HCT116 (cell line): ENCODE measurements around the gene DDX41. TPM values are rescaled to one million over a fixed set of nuclear protein-coding genes. Genes with fewer than 3 reads are reported as not detected.

ENCODE experiments used
- ATAC-seq: fragments of 200-7000 bp; cut with Tn5 transposase; 2 replicates; pipeline ENCODE4 v1.9.1; 2020; ENCODE audit warnings: mild to moderate bottlenecking, moderate library complexity
- BruUV-seq: library from RNA; stranded (reverse); fragments of 400-500 nt; replicated peaks from 2 replicates; lab custom pipeline; 2021; lab: Mats Ljungman, UMichigan
- CTCF ChIA-PET: fragments of 300-600 bp; sonication (Branson Sonifier 250); formaldehyde crosslinking; loops from one replicate; lab custom pipeline; 2021; ENCODE audit warnings: antibody characterized with exemption; lab: Charles Lee
- POLR2A ChIA-PET: fragments of 300-600, 350-600 bp; sonication (Branson Sonifier 250); formaldehyde crosslinking; loops from one replicate; lab custom pipeline; 2021; ENCODE audit warnings: antibody characterized with exemption; lab: Charles Lee
- RAD21 ChIA-PET, 2 experiments: fragments of 300-600 bp; sonication (Branson Sonifier 250); formaldehyde crosslinking; loops; one replicate each; lab custom pipeline; 2023; ENCODE audit warnings: low total read pairs in 2 of 2; ENCODE audit not compliant: uncharacterized antibody in 2 of 2, unreplicated experiment in 2 of 2, low non-redundant PET in 1 of 2; lab: Charles Lee
- DNase-seq: peaks from one replicate; pipeline ENCODE4 v3.0.0-alpha.2; 2010; ENCODE audit warnings: low read depth, low spot score
- H2AFZ ChIP-seq: fragments of 200-600 bp; shearing (Covaris generic), sonication (generic); 2 replicates; pipeline ENCODE4 v1.6.1; 2017; ENCODE audit warnings: low read depth, mixed run types, mixed read lengths, antibody characterized with exemption, low read length; ENCODE audit not compliant: poor library complexity, severe bottlenecking
- H3K27ac ChIP-seq: 2 replicates; pipeline ENCODE4 v1.5.1; 2012; ENCODE audit warnings: low read depth, low read length
- H3K27me3 ChIP-seq: fragments of 200-600 bp; sonication (generic); 2 replicates; pipeline ENCODE4 v1.6.1; 2016; ENCODE audit warnings: mixed run types, low read length, mixed read lengths; ENCODE audit not compliant: insufficient read depth
- H3K36me3 ChIP-seq, 2 experiments: fragments of 200-500 bp in 1 of 2; fragments of 200-600 bp in 1 of 2; sonication (Bioruptor generic) in 1 of 2; sonication (generic) in 1 of 2; 2 replicates each; pipeline versions ENCODE4 v1.5.1 to v1.6.1; 2014 to 2016; ENCODE audit warnings: low read length in 2 of 2, inconsistent platforms in 1 of 2, mixed read lengths in 1 of 2, mixed run types in 1 of 2; ENCODE audit not compliant: insufficient read depth in 2 of 2, control insufficient read depth in 1 of 2
- H3K4me1 ChIP-seq, 2 experiments: fragments of 200-600 bp in 1 of 2; sonication (generic) in 1 of 2; 2 replicates each; pipeline versions ENCODE4 v1.5.1 to v1.6.1; 2012 to 2017; ENCODE audit warnings: low read length in 2 of 2, inconsistent platforms in 1 of 2, mild to moderate bottlenecking in 1 of 2, mixed read lengths in 1 of 2, mixed run types in 1 of 2, moderate library complexity in 1 of 2; ENCODE audit not compliant: insufficient read depth in 2 of 2, control insufficient read depth in 1 of 2
- H3K4me2 ChIP-seq: fragments of 200-600 bp; sonication (generic); 2 replicates; pipeline ENCODE4 v1.6.1; 2017; ENCODE audit warnings: mixed run types, low read length, mixed read lengths
- H3K4me3 ChIP-seq, 2 experiments: fragments of 200-600 bp in 1 of 2; sonication (generic) in 1 of 2; replicated peaks in 1 of 2; 2 replicates each; pipeline ENCODE4 v1.5.1; 2011 to 2016; ENCODE audit warnings: low read length in 2 of 2, control low read depth in 1 of 2, low read depth in 1 of 2, mild to moderate bottlenecking in 1 of 2, mixed read lengths in 1 of 2, mixed run types in 1 of 2
- H3K79me2 ChIP-seq: fragments of 200-600 bp; sonication (generic); 2 replicates; pipeline ENCODE4 v1.6.1; 2017; ENCODE audit warnings: mild to moderate bottlenecking, mixed run types, low read length, moderate library complexity, mixed read lengths; ENCODE audit not compliant: insufficient read depth
- H3K9ac ChIP-seq: fragments of 200-600 bp; sonication (generic); 2 replicates; pipeline ENCODE4 v1.6.1; 2016; ENCODE audit warnings: low read length, mixed read lengths
- H3K9me2 ChIP-seq: fragments of 200-600 bp; sonication (generic), shearing (Covaris generic); 2 replicates; pipeline ENCODE4 v1.6.1; 2017; ENCODE audit warnings: mixed run types, mild to moderate bottlenecking, moderate library complexity; ENCODE audit not compliant: insufficient read depth
- H3K9me3 ChIP-seq, 2 experiments: fragments of 200-500 bp in 1 of 2; fragments of 200-600 bp in 1 of 2; sonication (Bioruptor generic) in 1 of 2; sonication (generic) in 1 of 2; 2 replicates each; pipeline ENCODE4 v1.6.1; 2014 to 2017; ENCODE audit warnings: low read length in 2 of 2, mixed read lengths in 2 of 2, inconsistent platforms in 1 of 2, low read depth in 1 of 2, mild to moderate bottlenecking in 1 of 2, mixed run types in 1 of 2, moderate library complexity in 1 of 2; ENCODE audit not compliant: control insufficient read depth in 1 of 2, insufficient read depth in 1 of 2
- H4K20me1 ChIP-seq: fragments of 200-600 bp; sonication (generic), shearing (Covaris generic); 2 replicates; pipeline ENCODE4 v1.6.1; 2017; ENCODE audit warnings: mixed run types, mild to moderate bottlenecking, moderate library complexity; ENCODE audit not compliant: insufficient read depth
- CBX3 ChIP-seq: IDR thresholded peaks from 2 replicates; pipeline ENCODE4 v1.6.1; 2012; ENCODE audit warnings: low read depth
- CTCF ChIP-seq, 3 experiments: fragments of 200-600 bp in 1 of 3; sonication (generic) in 1 of 3; IDR thresholded peaks in 2 of 3; conservative IDR thresholded peaks in 1 of 3; 2 replicates each; pipeline ENCODE4 v1.5.1; 2012 to 2017; ENCODE audit warnings: low read depth in 2 of 3, low read length in 2 of 3, antibody characterized with exemption in 1 of 3, borderline replicate concordance in 1 of 3, control low read depth in 1 of 3, mild to moderate bottlenecking in 1 of 3, mixed read lengths in 1 of 3, mixed run types in 1 of 3, moderate library complexity in 1 of 3; ENCODE audit not compliant: insufficient read depth in 1 of 3
- EGR1 ChIP-seq: IDR thresholded peaks from 2 replicates; pipeline ENCODE4 v1.6.1; 2012; ENCODE audit warnings: low read depth
- ELF1 ChIP-seq: IDR thresholded peaks from 2 replicates; pipeline ENCODE4 v1.6.1; 2012; ENCODE audit warnings: low read depth, borderline replicate concordance
- FOSL1 ChIP-seq: IDR thresholded peaks from 2 replicates; pipeline ENCODE4 v1.6.1; 2012; ENCODE audit warnings: low read depth
- MAX ChIP-seq: IDR thresholded peaks from 2 replicates; pipeline ENCODE4 v1.6.1; 2012
- POLR2AphosphoS5 ChIP-seq: IDR thresholded peaks from 2 replicates; pipeline ENCODE4 v1.6.1; 2011; ENCODE audit warnings: mild to moderate bottlenecking, low read depth, low read length, moderate library complexity
- SIN3A ChIP-seq: IDR thresholded peaks from 2 replicates; pipeline ENCODE4 v1.6.1; 2012; ENCODE audit warnings: low read depth
- SP1 ChIP-seq: IDR thresholded peaks from 2 replicates; pipeline ENCODE4 v1.6.1; 2012; ENCODE audit warnings: low read depth
- intact Hi-C: fragments of 100-400 bp; cut with micrococcal nuclease; formaldehyde crosslinking; loops from 2 replicates; pipeline ENCODE4 v1.10.0; 2022
- total RNA-seq: library from RNA; stranded (reverse); gene quantifications from one replicate; pipeline ENCODE4 v1.2.1, GENCODE V29; 2021; ENCODE audit not compliant: unreplicated experiment

Gene DDX41
- total RNA-seq, 1 experiment from 2014 or later, result 141 TPM

- H3K9me2 ChIP-seq, result no peaks in the 10 kb centered on the region
- H3K27me3 ChIP-seq, result no peaks in the 10 kb centered on the region
- no peak overlapping the region for H3K4me2 ChIP-seq
- H3K9me3 ChIP-seq, result no peaks in the 10 kb centered on the region
- CTCF ChIA-PET, result no interaction called here
- no peak for DNase-seq
- H3K36me3 ChIP-seq, result peaks cover 27 to 56% of the 10 kb centered on the region in 2 experiments; a peak in 3 of 4 replicates
- no peak for ATAC-seq
- POLR2A ChIA-PET, result no interaction called here
- no peak overlapping the region for H3K9ac ChIP-seq
- intact Hi-C loops, result no loop called here
- H4K20me1 ChIP-seq, result no peaks in the 10 kb centered on the region
- H3K4me3 ChIP-seq, result no peak overlapping the region
- peaks cover 5 to 13% of the 10 kb centered on the region in 2 experiments; a peak in 3 of 4 replicates for H3K4me1 ChIP-seq
- peaks cover 25% of the 10 kb centered on the region for H3K79me2 ChIP-seq
- BruUV-seq, result no TSS peak
- RAD21 ChIA-PET, result no interaction called here
- no peak overlapping the region for H3K27ac ChIP-seq
- no peak overlapping the region for H2AFZ ChIP-seq
- TF ChIP-seq SP1 (no peak), ELF1 (no peak), FOSL1 (no peak), EGR1 (no peak), CTCF (IDR thresholded peaks at IDR 0.05 in 2 of 3, conservative IDR thresholded peaks at IDR 0.05 in 1 of 3; ENCODE audit: borderline replicate concordance in 1 of 3, insufficient read depth in 1 of 3, low read depth in 2 of 3, low read length in 2 of 3) (no peak), SIN3A (no peak), MAX (no peak), POLR2AphosphoS5 (no peak), CBX3 (no peak)
Observed at GRCh38 chr5:177512736-177513380, 3.9 kb downstream of the DDX41 start.
